GM23338 (cell line): ENCODE measurements around the gene TRUB2.

ENCODE experiments used
- CREB1 ChIP-seq: fragments of 250-450 bp; sonication (Bioruptor Pico); IDR thresholded peaks from 2 replicates; pipeline ENCODE4 v1.5.0; 2020; ENCODE audit warnings: low read depth, mild to moderate bottlenecking, moderate library complexity
- EZH2 ChIP-seq: fragments of 200-600 bp; sonication (generic); IDR thresholded peaks from one replicate; pipeline ENCODE4 v1.8.0; 2017; ENCODE audit warnings: antibody characterized with exemption, mild to moderate bottlenecking, low read depth; ENCODE audit not compliant: unreplicated experiment
- EZH2phosphoT487 ChIP-seq: fragments of 200-600 bp; sonication (generic); IDR thresholded peaks from one replicate; pipeline ENCODE4 v1.8.1; 2018; ENCODE audit warnings: antibody characterized with exemption; ENCODE audit not compliant: unreplicated experiment
- POLR2AphosphoS5 ChIP-seq: IDR thresholded peaks from 2 replicates; pipeline ENCODE4 v1.6.1; 2016; ENCODE audit warnings: antibody characterized with exemption, low read depth
- TF ChIP-seq, protein P1 (sequence below), 2 experiments: fragments of 200-600 bp in 1 of 2; sonication (generic) in 1 of 2; conservative IDR thresholded peaks; 2 replicates each; pipeline versions ENCODE4 v1.5.1 to v1.6.1; 2016 to 2017; ENCODE audit warnings: antibody characterized with exemption in 2 of 2, low read depth in 2 of 2, mild to moderate bottlenecking in 2 of 2, moderate library complexity in 1 of 2

DNA sequence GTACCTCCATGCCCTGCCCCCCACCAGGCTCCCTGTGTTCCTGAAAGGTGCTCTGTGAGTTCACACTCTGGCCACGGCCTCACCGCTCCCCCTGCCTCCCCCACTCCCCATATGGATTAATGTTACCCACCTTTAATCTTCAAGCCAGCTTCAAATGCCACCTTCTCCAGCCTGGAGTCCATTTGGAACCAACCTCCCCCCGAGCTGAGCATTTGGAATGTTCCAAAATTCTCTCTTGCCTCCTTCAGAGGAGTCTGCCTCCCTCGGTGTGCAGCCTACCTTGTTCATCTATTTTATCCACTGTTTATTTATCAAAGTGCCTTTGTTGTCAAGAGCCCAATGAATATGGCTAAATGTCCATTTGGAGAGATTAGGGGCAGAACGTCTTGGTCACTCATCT is 50.7 kb downstream of the TRUB2 start:
- TF ChIP-seq EZH2phosphoT487 = no peak
- no peak for TF ChIP-seq POLR2AphosphoS5
- TF ChIP-seq, protein P1, sequence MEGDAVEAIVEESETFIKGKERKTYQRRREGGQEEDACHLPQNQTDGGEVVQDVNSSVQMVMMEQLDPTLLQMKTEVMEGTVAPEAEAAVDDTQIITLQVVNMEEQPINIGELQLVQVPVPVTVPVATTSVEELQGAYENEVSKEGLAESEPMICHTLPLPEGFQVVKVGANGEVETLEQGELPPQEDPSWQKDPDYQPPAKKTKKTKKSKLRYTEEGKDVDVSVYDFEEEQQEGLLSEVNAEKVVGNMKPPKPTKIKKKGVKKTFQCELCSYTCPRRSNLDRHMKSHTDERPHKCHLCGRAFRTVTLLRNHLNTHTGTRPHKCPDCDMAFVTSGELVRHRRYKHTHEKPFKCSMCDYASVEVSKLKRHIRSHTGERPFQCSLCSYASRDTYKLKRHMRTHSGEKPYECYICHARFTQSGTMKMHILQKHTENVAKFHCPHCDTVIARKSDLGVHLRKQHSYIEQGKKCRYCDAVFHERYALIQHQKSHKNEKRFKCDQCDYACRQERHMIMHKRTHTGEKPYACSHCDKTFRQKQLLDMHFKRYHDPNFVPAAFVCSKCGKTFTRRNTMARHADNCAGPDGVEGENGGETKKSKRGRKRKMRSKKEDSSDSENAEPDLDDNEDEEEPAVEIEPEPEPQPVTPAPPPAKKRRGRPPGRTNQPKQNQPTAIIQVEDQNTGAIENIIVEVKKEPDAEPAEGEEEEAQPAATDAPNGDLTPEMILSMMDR (conservative IDR thresholded peaks at IDR 0.05; ENCODE audit: low read depth in 2 of 2) = no peak
- TF ChIP-seq CREB1 (CRISPR knock-in tag) = no peak
- no peak for TF ChIP-seq EZH2
